Liver (tissue), 9 donors: Measurements from ENCODE around the gene MAD2L2. TPM values are rescaled to one million over a fixed set of nuclear protein-coding genes. Genes with fewer than 3 reads are reported as not detected.

Experiments used
- DNase-seq: peaks from one replicate; pipeline ENCODE4 v3.0.0-alpha.2; 2017; ENCODE audit warnings: low spot score
- H3K27ac ChIP-seq, 2 donors: one replicate each; pipeline ENCODE4 v1.7.0; 2013; ENCODE audit warnings: inconsistent platforms in 2 of 2, low read length in 2 of 2, control low read depth in 1 of 2, low read depth in 1 of 2, mild to moderate bottlenecking in 1 of 2
- H3K27me3 ChIP-seq, 4 donors: one replicate each; pipeline versions ENCODE4 v1.6.1 to v1.7.0; 2013; ENCODE audit warnings: low read length in 3 of 4, inconsistent platforms in 1 of 4, mild to moderate bottlenecking in 1 of 4, moderate library complexity in 1 of 4; ENCODE audit not compliant: control insufficient read depth in 4 of 4, insufficient read depth in 4 of 4
- H3K36me3 ChIP-seq, 4 donors: one replicate each; pipeline versions ENCODE4 v1.6.1 to v1.7.0; 2013; ENCODE audit warnings: low read length in 3 of 4, mild to moderate bottlenecking in 3 of 4, low read depth in 1 of 4, moderate library complexity in 1 of 4; ENCODE audit not compliant: control insufficient read depth in 4 of 4, insufficient read depth in 3 of 4
- H3K4me1 ChIP-seq, 4 donors: one replicate each; pipeline versions ENCODE4 v1.6.1 to v1.7.0; 2013; ENCODE audit warnings: low read length in 3 of 4, mild to moderate bottlenecking in 3 of 4, moderate library complexity in 1 of 4; ENCODE audit not compliant: control insufficient read depth in 4 of 4, insufficient read depth in 4 of 4
- H3K4me3 ChIP-seq, 3 donors: one replicate each; pipeline versions ENCODE4 v1.6.1 to v1.7.0; 2013; ENCODE audit warnings: low read length in 3 of 3, control low read depth in 1 of 3, low read depth in 1 of 3, mild to moderate bottlenecking in 1 of 3
- H3K9ac ChIP-seq, 2 donors: one replicate each; pipeline ENCODE4 v1.7.0; 2013; ENCODE audit warnings: low read length in 2 of 2, mild to moderate bottlenecking in 2 of 2, moderate library complexity in 2 of 2, control low read depth in 1 of 2, low read depth in 1 of 2
- H3K9me3 ChIP-seq, 4 donors: one replicate each; pipeline versions ENCODE4 v1.6.1 to v1.7.0; 2013; ENCODE audit warnings: low read length in 3 of 4; ENCODE audit not compliant: control insufficient read depth in 4 of 4
- EGR1 ChIP-seq, 2 donors: IDR thresholded peaks; 2 replicates each; pipeline ENCODE4 v1.6.1; 2016 to 2018; ENCODE audit warnings: antibody characterized with exemption in 2 of 2, low read depth in 2 of 2
- FOXA1 ChIP-seq: IDR thresholded peaks from 2 replicates; pipeline ENCODE4 v1.6.1; 2016; ENCODE audit warnings: antibody characterized with exemption
- FOXA2 ChIP-seq: IDR thresholded peaks from 2 replicates; pipeline ENCODE4 v1.6.1; 2016; ENCODE audit warnings: antibody characterized with exemption
- GABPA ChIP-seq, 2 donors: IDR thresholded peaks in 1 of 2; conservative IDR thresholded peaks in 1 of 2; 2 replicates each; pipeline ENCODE4 v1.6.1; 2016; ENCODE audit warnings: antibody characterized with exemption in 2 of 2, mild to moderate bottlenecking in 1 of 2, moderate library complexity in 1 of 2
- HNF4A ChIP-seq, 2 donors: conservative IDR thresholded peaks; 2 replicates each; pipeline ENCODE4 v1.6.1; 2016; ENCODE audit warnings: antibody characterized with exemption in 2 of 2, mild to moderate bottlenecking in 2 of 2
- HNF4G ChIP-seq: IDR thresholded peaks from 2 replicates; pipeline ENCODE4 v1.6.1; 2016; ENCODE audit warnings: antibody characterized with exemption
- JUND ChIP-seq, 2 donors: IDR thresholded peaks; 2 replicates each; pipeline ENCODE4 v1.6.1; 2016; ENCODE audit warnings: antibody characterized with exemption in 2 of 2
- NR2F2 ChIP-seq: IDR thresholded peaks from 2 replicates; pipeline ENCODE4 v1.6.1; 2016; ENCODE audit warnings: antibody characterized with exemption
- RAD21 ChIP-seq, 2 donors: IDR thresholded peaks; 2 replicates each; pipeline ENCODE4 v1.6.1; 2016; ENCODE audit warnings: antibody characterized with exemption in 2 of 2, mild to moderate bottlenecking in 2 of 2
- REST ChIP-seq: IDR thresholded peaks from 2 replicates; pipeline ENCODE4 v1.6.1; 2016; ENCODE audit warnings: antibody characterized with exemption, mild to moderate bottlenecking
- RXRA ChIP-seq, 2 donors: IDR thresholded peaks; 2 replicates each; pipeline ENCODE4 v1.6.1; 2017 to 2018; ENCODE audit warnings: antibody characterized with exemption in 2 of 2, mild to moderate bottlenecking in 1 of 2
- SP1 ChIP-seq: IDR thresholded peaks from 2 replicates; pipeline ENCODE4 v1.6.1; 2018; ENCODE audit warnings: antibody characterized with exemption, mild to moderate bottlenecking
- TAF1 ChIP-seq: conservative IDR thresholded peaks from 2 replicates; pipeline ENCODE4 v1.6.1; 2016; ENCODE audit warnings: antibody characterized with exemption, mild to moderate bottlenecking
- YY1 ChIP-seq: IDR thresholded peaks from 2 replicates; pipeline ENCODE4 v1.6.1; 2016; ENCODE audit warnings: antibody characterized with exemption, mild to moderate bottlenecking
- WGBS: extraction: QIAGEN DNeasy Blood & Tissue Kit; methylation state at CpG from one replicate; pipeline ENCODE4 v1.1.7; 2013; 5-methylcytosine and 5-hydroxymethylcytosine counted together
- polyA plus RNA-seq, 2 donors: library from polyadenylated mRNA; stranded (reverse) in 1 of 2; unstranded in 1 of 2; fragments of 200-250 nt in 1 of 2; fragments of >200 nt in 1 of 2; fragmentation: Nextera tagmentation in 1 of 2; extraction: Ambion mirVana in 1 of 2; gene quantifications; one replicate each; pipeline versions ENCODE4 v1.2.1 to v1.2.3, GENCODE V29; 2013 to 2015
- total RNA-seq, 2 donors: library from RNA; depleted of rRNA; stranded (reverse); fragments of >200 nt; gene quantifications; one replicate each; pipeline ENCODE4 v1.2.3, GENCODE V29; 2014
- TF ChIP-seq, protein P1 (sequence below): IDR thresholded peaks from 2 replicates; pipeline ENCODE4 v1.6.1; 2016; ENCODE audit warnings: antibody characterized with exemption
- TF ChIP-seq, protein P2 (sequence below): fragments of 150-350 bp; IDR thresholded peaks from 2 replicates; pipeline ENCODE4 v1.5.1; 2017; ENCODE audit warnings: improper control_type of control experiment, low read depth, low read length; ENCODE audit not compliant: missing input control
- TF ChIP-seq, protein P3 (sequence below): IDR thresholded peaks from 2 replicates; pipeline ENCODE4 v1.6.1; 2016; ENCODE audit warnings: antibody characterized with exemption
- TF ChIP-seq, protein P4 (sequence below): IDR thresholded peaks from 2 replicates; pipeline ENCODE4 v1.6.1; 2016; ENCODE audit warnings: antibody characterized with exemption
- donor health status: healthy.
- donor health status: healthy.
- donor health status: healthy.
- donor health status: healthy.
- donor health status: healthy.

The MAD2L2 gene
- total and polyA plus RNA-seq, 4 donors = 17.5 to 43.1 (median 31.9) TPM

DNA sequence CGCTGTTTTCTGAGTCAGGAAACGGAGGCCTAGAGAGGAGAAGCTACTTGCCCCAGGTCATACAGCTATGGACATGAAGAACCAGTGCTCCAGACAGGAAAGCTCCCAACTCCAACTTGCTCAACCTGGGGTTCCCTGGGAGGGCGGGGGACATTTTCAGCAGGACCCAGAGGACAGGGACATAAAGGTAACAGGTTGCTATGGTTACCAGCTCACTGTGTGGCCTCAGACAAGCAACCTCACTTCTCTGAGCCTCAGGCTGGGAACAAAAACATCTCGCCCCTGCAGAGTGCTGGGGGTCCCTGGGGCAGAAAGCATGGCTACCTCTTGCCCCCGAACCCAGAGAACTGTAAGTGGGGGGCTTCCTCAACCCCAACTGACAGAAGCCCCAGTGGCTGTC is 42.8 kb downstream of the MAD2L2 start:
- TF ChIP-seq, protein P1, sequence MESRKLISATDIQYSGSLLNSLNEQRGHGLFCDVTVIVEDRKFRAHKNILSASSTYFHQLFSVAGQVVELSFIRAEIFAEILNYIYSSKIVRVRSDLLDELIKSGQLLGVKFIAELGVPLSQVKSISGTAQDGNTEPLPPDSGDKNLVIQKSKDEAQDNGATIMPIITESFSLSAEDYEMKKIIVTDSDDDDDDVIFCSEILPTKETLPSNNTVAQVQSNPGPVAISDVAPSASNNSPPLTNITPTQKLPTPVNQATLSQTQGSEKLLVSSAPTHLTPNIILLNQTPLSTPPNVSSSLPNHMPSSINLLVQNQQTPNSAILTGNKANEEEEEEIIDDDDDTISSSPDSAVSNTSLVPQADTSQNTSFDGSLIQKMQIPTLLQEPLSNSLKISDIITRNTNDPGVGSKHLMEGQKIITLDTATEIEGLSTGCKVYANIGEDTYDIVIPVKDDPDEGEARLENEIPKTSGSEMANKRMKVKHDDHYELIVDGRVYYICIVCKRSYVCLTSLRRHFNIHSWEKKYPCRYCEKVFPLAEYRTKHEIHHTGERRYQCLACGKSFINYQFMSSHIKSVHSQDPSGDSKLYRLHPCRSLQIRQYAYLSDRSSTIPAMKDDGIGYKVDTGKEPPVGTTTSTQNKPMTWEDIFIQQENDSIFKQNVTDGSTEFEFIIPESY = no peak
- TF ChIP-seq TAF1 = no peak
- TF ChIP-seq, protein P2, sequence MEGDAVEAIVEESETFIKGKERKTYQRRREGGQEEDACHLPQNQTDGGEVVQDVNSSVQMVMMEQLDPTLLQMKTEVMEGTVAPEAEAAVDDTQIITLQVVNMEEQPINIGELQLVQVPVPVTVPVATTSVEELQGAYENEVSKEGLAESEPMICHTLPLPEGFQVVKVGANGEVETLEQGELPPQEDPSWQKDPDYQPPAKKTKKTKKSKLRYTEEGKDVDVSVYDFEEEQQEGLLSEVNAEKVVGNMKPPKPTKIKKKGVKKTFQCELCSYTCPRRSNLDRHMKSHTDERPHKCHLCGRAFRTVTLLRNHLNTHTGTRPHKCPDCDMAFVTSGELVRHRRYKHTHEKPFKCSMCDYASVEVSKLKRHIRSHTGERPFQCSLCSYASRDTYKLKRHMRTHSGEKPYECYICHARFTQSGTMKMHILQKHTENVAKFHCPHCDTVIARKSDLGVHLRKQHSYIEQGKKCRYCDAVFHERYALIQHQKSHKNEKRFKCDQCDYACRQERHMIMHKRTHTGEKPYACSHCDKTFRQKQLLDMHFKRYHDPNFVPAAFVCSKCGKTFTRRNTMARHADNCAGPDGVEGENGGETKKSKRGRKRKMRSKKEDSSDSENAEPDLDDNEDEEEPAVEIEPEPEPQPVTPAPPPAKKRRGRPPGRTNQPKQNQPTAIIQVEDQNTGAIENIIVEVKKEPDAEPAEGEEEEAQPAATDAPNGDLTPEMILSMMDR = no peak
- no peak for TF ChIP-seq GABPA (IDR thresholded peaks at IDR 0.05 in 1 of 2, conservative IDR thresholded peaks at IDR 0.05 in 1 of 2)
- TF ChIP-seq, protein P3, sequence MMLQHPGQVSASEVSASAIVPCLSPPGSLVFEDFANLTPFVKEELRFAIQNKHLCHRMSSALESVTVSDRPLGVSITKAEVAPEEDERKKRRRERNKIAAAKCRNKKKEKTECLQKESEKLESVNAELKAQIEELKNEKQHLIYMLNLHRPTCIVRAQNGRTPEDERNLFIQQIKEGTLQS = no peak
- no peak for TF ChIP-seq RXRA (IDR thresholded peaks at IDR 0.05)
- no peak for TF ChIP-seq NR2F2
- no peak for TF ChIP-seq HNF4A (conservative IDR thresholded peaks at IDR 0.05)
- no peak for TF ChIP-seq RAD21 (IDR thresholded peaks at IDR 0.05)
- TF ChIP-seq FOXA1 = no peak
- TF ChIP-seq EGR1 (IDR thresholded peaks at IDR 0.05; ENCODE audit: low read depth in 2 of 2) = no peak
- TF ChIP-seq JUND (IDR thresholded peaks at IDR 0.05) = no peak
- TF ChIP-seq HNF4G = no peak
- TF ChIP-seq, protein P4, sequence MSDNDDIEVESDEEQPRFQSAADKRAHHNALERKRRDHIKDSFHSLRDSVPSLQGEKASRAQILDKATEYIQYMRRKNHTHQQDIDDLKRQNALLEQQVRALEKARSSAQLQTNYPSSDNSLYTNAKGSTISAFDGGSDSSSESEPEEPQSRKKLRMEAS = no peak
- TF ChIP-seq REST = no peak
- TF ChIP-seq YY1 = no peak
- TF ChIP-seq FOXA2 = no peak
- no peak for TF ChIP-seq SP1
- WGBS = 51% methylated on average over 5 of the region's 5 CpGs
- no peak overlapping the region for H3K27ac ChIP-seq
- H3K36me3 ChIP-seq = no peaks in the 10 kb centered on the region
- no peak overlapping the region for H3K4me3 ChIP-seq
- H3K27me3 ChIP-seq = no peaks in the 10 kb centered on the region
- H3K4me1 ChIP-seq = no peaks in the 10 kb centered on the region
- no peaks in the 10 kb centered on the region for H3K9me3 ChIP-seq
- no peak overlapping the region for H3K9ac ChIP-seq
- DNase-seq = no peak
